ENCODE results near the gene P2RX3. TPM values are rescaled to one million over a fixed set of nuclear protein-coding genes. Genes with fewer than 3 reads are reported as not detected.
A peak's percentile ranks its signal among the peaks of the same experiment; 100 is the strongest.

Gene P2RX3
- total and polyA plus RNA-seq, 10 of the 15 experiments (the other 5 are each of a cell fraction or from before 2014, with no cell fraction given), result 0.05 to 0.12 TPM; not detected in 8

GRCh38 chr11:57331720-57332119 lies 6.4 kb upstream of the P2RX3 start (continued):
- no peak for TF ChIP-seq ATF2 (IDR thresholded peaks at IDR 0.05; ENCODE audit: low read length)
- TF ChIP-seq ETV6 (conservative IDR thresholded peaks at IDR 0.05 in 1 of 2, IDR thresholded peaks at IDR 0.05 in 1 of 2; ENCODE audit: borderline replicate concordance in 1 of 2, low read depth in 1 of 2), result no peak
- no peak for TF ChIP-seq ATF7 (IDR thresholded peaks at IDR 0.05; ENCODE audit: low read depth)
- TF ChIP-seq CEBPB (IDR thresholded peaks at IDR 0.05; ENCODE audit: borderline replicate concordance in 1 of 2, low read depth in 2 of 2, low read length in 2 of 2), result no peak
- no peak for TF ChIP-seq TARDBP (IDR thresholded peaks at IDR 0.05; ENCODE audit: borderline replicate concordance)

GRCh38 chr11:57332694-57333440 lies 5.3 kb upstream of the P2RX3 start:
- ATAC-seq (no peak), FAIRE-seq (peak; percentile 47), DNase-seq (ENCODE audit: low read depth, low spot score) (no peak)
- Histone ChIP-seq H3K27me3 (replicated peaks in 1 of 2; ENCODE audit: control insufficient read depth in 2 of 2, insufficient read depth in 2 of 2, low read length in 1 of 2) (no peaks in the 10 kb centered on the region), H3K4me3 (peak overlapping the region; percentile 87; the same call in 1 of the 2 replicates), H3K36me3 (ENCODE audit: control insufficient read depth in 2 of 2, insufficient read depth in 2 of 2, low read length in 1 of 2) (peaks cover 22 to 27% of the 10 kb centered on the region in 2 experiments), H3K27ac (ENCODE audit: control insufficient read depth, insufficient read depth) (no peak overlapping the region), H3K79me2 (ENCODE audit: control insufficient read depth, insufficient read depth, low read length) (peaks cover 29% of the 10 kb centered on the region), H3K9ac (ENCODE audit: control insufficient read depth, insufficient read depth, low read length) (no peak overlapping the region), H2AFZ (ENCODE audit: control insufficient read depth, low read depth, low read length) (no peak overlapping the region), H3K9me3 (replicated peaks; ENCODE audit: control insufficient read depth, insufficient read depth, low read length) (no peaks in the 10 kb centered on the region), H3K4me1 (ENCODE audit: control insufficient read depth, insufficient read depth, low read length) (peaks cover 10% of the 10 kb centered on the region), H3K4me2 (ENCODE audit: control insufficient read depth, insufficient read depth) (peak overlapping the region; percentile 97; the same call in 1 of the 2 replicates), H4K20me1 (ENCODE audit: control insufficient read depth, insufficient read depth) (no peaks in the 10 kb centered on the region)
- no TSS peak for BruUV-seq (replicated peaks)
- ChIA-PET POLR2A (interaction anchor here (4.5 kb wide), 1 partner anchor 7 kb away, joined by 35 read pairs; the partner anchor contains the start of gene TNKS1BP1), CTCF (interaction anchor here (1.1 to 3.2 kb wide), 2 partner anchors 7 to 9 kb away, joined by 3 to 13 read pairs; partner anchors contain the start of gene TNKS1BP1), SMC1A (ENCODE audit: uncharacterized antibody, unreplicated experiment) (interaction anchor here (1.7 to 2.2 kb wide), 2 partner anchors 13 to 176 kb away, joined by 3 to 5 read pairs; no protein-coding TSS in a partner anchor), RAD21 (ENCODE audit: unreplicated experiment) (no interaction called here)
- in situ Hi-C loops (cut with MboI), result loop anchor here (25.0 kb wide), 2 partner anchors 1179 to 1254 kb away; partner anchors contain the start of genes LPXN, OR5B21 and ZFP91
- 99% methylated on average over 11 of the region's 11 CpGs for WGBS (ENCODE audit: insufficient coverage, insufficient replicate concordance, low lambda C conversion rate, missing lambda C conversion rate)
- intact Hi-C loops (cut with micrococcal nuclease; ENCODE audit: unreplicated experiment), result no loop called here
- TF ChIP-seq RAD21 (IDR thresholded peaks at IDR 0.05; ENCODE audit: insufficient read depth, low read depth, low read length) (no peak), RUNX3 (IDR thresholded peaks at IDR 0.05; ENCODE audit: low read length) (no peak), POLR2AphosphoS2 (IDR thresholded peaks at IDR 0.05; ENCODE audit: low read depth, low read length) (no peak), EED (IDR thresholded peaks at IDR 0.05; ENCODE audit: low read depth) (no peak), PAX8 (IDR thresholded peaks at IDR 0.05) (no peak), E2F8 (IDR thresholded peaks at IDR 0.05; ENCODE audit: low read depth, partially characterized antibody) (no peak), PKNOX1 (IDR thresholded peaks at IDR 0.05) (no peak), NKRF (conservative IDR thresholded peaks at IDR 0.05) (no peak)
